Measurements from ENCODE around the gene RPTOR.

RPTOR gene

DNA sequence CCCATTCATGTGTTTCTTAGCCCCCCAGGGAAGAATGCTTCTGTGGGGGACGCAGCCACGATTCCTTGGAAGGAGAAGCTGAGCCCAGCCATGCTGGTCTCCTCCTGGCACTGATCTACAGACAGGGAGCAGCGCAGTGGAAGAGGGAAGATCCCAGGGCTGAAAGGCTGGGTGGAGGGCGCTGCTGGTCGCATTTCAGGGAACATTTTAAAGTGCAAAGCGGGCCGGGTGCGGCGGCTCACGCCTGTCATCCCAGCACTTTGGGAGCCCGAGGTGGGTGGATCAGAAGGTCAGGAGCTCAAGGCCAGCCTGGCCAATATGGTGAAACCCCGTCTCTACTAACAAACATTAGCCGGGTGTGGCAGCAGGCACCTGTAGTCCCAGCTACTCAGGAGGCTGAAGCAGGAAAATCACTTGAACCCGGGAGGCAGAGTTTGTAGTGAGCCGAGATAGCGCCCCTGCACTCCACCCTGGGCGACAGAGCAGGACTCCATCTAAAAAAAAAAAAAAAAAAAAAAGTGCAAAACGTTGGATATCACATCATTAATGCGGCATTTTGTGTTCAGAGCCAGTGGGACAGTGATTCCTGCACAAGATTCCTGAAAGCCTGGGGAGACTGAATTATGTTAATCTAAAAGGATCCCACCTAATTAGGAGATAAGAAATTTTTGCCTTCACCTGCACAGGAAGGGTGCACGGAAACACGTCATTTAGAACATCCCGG is 446.4 kb downstream of the RPTOR start:
- no peak for DNase-seq

DNA sequence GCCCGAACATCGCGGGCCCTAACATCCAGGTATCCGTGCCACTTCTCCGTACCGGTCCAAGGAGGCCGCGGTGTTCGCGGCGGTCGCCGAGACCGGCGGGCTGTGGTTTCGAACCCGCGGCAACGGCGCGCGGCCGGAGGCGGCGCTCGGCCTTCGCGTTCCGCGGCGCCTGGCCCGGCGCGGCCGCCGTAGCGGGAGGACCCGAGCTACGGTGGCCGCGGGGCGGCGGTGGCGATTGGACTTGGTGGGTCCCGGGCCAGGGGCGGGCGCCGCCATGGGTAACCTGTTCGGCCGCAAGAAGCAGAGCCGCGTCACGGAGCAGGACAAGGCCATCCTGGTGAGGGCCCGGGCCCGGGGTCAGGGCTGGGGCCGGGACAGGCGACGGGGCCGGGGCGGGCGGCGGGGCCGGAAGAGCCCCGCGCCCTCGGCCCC is 447.0 kb downstream of the RPTOR start, which contains the start of gene CHMP6:
TSS of gene CHMP6 (plus strand) at position 197 of the 432 bp plus-strand sequence. CDS start at position 275, 78 bp downstream.
- peak; percentile 37 to 83 for DNase-seq

DNA sequence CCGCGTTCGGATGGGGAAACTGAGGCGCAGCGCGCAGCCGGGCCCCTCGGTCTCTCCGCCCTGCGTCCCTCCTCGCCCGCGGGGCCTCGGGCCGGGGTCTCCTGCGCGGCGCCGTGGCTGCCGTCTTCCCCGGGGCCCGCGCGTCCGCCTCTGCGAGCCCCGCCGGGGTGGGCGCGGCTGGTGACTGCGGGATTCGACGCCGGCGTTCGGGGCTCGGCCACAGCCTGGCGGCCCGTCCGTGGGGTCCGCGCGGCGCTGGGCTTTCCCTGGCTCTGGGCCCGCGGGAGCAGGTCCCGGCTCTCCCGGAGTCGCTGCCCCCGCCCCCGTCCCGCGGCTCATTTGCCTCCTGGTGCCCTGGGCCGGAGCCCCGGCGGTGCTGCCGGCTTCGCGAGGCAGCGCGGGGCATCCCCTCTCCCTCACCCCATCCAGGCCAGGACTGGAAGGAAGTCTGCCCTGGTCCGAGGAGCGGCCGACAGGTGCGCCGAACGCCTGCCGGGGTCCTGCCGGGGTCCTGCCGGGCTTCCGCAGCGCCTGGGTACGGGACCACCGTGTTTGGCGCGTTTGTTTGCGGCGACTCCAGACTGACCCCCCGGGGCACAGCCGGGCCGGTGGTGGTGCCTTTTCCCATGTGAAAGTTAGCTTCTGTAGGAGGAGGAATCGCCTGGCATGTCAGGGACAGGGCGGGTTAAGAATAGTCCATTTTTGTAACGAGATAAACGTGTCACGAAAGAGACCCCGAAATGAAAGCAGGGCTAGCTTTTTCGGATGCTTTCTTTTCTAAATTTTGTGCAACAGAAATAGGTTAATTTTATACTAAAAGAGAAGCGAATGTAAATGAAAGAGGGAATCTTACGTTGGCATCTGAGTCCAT is 447.7 kb downstream of the RPTOR start:
- DNase-seq, result no peak

DNA sequence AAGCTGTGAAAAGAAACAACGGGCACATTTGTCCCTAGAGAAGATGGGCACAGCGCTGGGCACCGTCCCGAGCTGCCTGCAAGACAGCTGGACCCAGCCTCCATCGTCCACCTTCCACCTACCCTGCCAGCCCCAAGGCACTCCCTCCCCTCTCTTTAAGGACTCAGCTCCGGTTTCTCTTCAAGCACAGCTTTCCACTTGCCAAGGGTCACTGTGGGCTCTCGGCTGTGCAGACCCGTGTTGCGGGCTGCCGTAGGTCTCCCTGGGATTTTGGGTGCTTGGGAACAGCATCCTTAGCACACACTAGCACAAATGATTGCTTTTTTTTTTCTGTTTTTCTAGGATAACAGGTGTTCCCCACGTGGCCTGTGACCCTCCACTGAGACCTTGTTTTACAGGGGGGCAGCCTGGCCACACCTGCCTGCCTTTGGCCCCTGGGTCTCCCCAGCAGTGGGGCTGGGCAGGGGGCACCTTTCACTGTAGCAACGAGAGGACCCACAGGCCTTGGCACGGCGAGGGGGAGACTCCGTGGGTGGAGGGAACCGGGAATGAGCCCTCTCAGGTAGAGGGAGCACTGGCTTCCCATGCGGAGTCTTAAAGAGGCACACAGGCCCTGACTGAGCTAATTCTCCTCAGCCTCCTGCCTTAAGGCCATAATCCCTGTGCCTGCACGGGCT is 448.4 kb downstream of the RPTOR start:
- DNase-seq, result no peak

DNA sequence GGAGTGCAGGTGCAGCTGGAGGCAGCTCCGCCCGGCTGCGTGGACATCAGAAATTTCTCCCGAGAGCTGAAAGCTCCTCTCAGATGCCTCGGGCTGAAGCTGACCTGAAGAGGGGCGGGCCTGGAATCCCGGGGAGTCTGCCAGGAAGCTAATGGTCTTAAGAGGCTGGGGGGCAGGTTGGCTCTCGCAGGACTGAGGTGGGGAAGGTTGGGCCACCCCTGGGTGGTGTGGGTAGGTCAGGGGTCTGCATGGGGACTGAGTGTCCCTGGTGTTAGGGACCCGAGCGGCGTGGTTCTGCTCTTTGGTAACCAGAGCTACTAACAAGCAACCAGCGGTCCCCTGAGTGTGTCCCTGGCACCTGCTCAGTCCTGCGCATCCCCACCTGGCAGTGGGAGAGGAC is 450.5 kb downstream of the RPTOR start:
- no peak for DNase-seq

DNA sequence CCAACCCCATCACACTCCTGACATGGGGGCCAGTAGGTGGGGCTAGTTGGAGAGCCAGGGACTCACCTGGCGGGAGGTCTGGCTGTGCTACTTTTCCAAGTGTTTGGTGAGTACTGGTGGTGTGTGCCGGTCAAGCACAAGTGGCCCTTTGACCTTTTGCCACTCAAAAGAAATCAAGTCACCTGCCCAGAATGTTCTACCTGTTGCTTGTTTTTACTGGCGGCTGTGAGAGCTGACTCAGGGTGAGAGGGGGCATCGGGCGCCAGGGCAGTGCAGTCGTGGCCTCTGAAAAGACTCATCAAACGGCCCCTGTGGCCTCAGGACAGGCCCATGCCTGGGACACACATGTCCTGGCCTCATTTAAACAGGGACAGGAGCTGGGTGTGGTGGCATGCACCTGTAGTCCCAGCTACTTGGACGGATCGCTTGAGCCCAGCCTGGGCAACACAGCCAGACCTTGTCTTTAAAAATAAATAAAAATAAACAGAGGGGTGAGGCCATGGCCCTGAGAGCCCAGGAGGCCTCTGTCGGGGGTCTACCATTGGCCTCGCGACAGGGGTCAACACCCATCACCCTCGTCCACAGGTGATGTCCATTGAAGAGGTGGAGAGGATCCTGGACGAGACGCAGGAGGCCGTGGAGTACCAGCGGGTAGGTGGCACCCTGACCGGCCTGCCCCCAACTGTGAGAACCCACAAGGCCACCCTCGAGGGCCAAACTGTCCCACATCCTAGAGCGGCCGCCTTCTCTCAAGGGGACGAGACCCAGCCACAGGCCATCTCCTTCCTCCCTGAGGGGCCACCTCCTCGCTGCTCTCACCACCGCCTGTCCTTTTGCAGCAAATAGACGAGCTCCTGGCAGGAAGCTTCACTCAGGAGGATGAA is 452.0 kb downstream of the RPTOR start:
- DNase-seq, result no peak

DNA sequence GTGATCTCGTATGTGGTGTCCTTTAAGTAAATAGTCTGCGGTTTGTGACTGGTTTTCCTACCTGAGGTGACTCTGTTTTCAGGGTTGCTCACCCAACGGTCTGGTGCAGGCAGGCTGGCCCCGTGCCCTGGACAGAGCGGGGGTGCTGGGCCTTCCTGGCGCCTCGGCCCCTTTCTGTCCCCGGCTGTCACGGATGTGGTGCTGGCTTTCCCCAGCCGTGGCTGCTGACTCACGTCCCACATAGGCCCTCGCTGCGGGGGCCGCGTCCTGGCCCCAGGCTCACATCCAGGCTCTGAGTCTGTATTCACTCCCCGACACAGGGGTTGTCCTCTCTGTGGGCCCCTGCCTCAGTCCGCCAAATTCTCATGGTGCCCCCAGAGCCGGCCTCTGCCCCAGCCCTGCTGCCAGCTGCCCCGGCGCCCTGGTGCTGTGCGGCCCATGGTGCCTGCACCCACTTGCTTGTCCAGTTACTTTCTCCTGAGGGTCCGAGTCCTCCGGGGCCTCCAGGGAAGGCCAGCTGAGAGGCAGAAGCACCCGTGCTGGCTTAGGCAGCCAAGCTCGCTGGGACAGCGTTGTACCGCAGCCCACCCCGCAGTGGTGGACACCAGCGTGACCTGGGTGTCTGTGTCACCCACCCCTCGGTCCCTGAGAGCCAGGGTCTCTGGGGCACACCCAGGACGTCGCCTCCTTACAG is 452.9 kb downstream of the RPTOR start:
- no peak for DNase-seq

DNA sequence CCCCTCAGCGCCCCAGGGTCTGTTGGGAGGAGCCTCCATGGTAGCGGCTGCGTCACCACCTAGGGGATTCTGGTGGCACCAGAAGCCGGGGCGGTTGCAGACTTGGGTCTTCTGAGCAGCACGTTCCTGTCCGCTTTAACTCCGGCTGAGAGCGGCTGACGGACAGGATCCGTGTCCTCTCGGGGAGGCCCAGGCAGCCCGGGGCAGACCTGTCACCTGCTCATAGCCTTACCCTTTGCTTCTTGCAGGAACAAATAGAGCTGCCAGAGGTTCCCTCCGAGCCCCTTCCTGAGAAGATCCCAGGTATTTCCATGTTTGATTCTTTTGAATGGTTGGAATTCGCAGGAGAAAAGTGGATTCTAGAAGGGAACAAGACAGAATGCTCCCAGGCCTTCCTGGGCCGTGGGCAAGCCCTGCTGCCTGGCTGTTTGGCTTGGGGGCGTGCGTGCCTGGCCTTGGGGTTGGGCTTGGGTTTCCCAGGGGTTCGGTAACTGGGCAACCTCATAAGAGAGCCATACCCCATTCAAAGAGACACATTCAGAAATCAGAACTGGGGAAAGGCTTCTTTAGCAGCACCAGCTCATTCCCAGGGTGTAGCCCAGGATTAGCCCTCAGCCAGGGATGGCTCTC is 453.6 kb downstream of the RPTOR start:
- no peak for DNase-seq

DNA sequence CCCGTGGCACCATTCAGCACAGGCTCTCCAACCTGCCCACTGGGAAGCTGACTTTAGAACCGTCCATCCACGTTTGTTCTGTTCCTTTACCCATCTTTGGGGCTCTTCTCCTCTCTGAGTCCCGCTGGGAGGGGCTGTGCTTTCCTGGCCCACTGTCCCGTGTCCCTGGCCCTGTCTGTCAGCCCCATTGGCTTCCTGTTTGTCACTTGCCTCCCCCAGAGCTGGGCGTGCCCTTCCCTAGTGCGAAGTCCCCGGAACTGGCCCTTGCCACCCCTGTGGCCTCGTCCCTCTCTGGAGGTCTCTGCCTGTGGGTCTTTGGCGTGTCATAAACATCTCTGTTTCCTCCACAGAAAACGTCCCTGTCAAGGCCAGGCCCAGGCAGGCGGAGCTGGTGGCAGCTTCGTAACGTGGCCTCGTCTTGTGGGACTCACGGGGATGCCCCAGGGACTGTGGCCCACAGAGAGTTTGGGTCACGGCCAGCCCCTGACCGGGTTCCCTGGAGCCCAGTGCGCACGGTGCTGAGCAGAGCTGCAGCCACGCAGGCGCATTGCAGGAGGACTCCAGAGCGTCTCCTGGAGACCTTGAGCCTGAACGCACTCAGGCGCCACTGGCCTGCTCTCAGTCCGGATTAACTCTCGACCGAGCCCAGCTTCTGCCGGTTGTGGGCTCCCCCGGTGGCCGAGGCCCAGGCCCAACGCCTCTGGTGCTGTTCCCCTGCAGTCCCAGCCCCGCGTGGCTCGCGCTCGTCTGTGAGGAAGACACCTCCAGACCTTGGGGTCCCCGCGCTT is 454.3 kb downstream of the RPTOR start:
- DNase-seq, result no peak

DNA sequence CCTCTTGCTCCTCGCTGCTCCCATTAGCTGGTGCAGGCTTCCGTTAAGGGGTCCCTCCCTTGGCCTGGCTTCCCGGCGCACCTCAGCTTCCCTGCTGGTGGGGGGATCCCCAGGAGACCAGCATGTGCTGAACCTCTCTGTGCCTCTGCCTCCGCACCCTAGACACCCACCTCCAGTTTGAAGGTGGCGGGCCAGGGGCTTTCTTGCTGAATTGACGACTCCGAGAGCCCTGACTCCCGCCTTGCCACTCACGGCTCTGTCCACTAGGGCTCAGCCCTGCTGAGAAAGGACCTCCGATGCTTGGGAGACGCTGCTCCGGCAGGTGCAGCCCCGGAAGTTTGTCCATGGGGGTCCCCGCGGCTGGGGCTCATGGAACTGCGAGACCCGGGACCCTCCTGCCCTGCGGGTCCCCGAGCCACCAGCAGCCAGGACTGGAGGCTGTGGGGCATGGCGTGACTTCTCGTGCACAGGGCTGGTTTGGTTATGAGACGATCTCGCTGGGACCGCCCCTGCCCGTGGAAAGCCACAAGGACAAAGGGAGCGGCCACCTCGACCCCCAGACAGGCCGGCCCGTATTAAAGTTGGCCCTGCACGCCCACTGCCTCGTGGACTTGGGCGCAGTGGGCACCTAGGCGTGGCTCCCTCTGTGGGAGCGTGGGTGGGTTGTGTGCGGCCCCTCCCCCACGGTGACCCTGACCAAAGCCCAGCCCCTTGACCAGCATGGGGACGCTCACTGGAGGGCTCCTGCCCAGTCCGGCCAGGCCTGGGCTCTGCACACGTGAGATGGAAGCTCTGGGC is 455.1 kb downstream of the RPTOR start:
- no peak for DNase-seq

DNA sequence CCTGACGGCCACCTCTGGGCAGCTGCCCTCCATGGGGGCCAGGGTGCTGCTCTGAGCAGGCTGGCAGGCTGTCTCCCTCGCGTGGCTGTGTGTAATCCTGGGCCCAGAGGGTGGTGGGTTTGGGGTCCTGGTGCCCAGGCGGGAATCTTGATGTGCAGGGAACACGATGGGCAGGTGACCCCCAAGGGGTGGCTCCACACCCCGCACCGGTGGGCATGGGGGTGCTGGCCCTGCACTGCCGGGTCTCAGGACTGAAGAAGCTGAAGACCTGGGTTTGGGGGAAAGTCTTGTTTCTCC is 455.6 kb downstream of the RPTOR start:
- no peak for DNase-seq

DNA sequence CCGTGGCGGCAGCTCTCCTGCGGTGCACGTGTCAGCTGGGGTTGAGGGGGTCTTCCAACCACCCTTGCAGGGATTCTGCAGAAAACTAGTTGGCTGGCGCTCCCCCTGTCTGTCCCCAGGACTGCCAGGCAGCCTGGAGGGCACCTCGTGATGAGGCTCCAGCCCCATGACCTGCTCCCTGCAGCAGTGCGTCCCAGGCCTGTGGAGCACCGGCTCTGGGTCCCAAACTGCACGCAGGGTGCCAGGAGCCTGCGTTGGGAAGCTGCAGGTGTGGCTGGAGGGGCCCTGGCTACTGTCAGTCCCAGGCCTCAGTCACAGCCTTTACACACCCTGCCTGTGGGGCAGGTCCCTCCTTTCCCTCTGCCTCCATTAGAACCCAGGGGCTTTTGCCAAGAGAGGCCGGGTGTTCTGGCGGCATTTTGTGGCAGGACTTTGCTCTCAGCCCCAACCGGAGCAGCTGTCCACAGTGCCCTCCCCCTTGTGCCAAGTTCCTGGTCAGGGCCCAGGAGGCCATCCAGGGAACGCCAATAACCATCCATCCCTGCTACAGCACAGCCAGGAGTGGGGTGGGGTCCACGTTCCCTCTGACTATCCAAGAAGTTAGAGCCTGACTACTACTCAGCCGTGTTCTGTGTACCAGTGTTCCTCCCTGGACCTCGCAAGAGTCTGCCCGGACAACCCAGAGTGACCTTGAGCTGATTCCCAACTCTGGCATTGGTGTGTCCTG is 456.2 kb downstream of the RPTOR start:
- no peak for DNase-seq

DNA sequence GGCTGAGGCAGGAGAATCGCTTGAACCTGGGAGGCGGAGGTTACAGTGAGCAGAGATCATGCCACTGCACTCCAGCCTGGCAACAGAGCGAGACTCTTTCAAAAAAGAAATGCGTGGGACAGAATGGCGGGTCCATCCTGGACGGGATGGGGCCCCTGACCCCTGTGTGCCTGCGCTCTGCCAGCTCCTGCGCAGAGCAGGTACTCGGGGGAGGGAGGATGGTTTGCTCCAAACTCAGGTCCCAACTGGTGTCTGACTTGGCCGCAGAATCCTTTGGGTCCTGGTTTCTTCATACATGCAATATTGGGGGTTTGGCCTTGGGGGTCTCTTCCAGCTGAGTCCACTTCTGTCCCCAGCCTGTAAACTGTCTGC is 457.4 kb downstream of the RPTOR start:
- no peak for DNase-seq

DNA sequence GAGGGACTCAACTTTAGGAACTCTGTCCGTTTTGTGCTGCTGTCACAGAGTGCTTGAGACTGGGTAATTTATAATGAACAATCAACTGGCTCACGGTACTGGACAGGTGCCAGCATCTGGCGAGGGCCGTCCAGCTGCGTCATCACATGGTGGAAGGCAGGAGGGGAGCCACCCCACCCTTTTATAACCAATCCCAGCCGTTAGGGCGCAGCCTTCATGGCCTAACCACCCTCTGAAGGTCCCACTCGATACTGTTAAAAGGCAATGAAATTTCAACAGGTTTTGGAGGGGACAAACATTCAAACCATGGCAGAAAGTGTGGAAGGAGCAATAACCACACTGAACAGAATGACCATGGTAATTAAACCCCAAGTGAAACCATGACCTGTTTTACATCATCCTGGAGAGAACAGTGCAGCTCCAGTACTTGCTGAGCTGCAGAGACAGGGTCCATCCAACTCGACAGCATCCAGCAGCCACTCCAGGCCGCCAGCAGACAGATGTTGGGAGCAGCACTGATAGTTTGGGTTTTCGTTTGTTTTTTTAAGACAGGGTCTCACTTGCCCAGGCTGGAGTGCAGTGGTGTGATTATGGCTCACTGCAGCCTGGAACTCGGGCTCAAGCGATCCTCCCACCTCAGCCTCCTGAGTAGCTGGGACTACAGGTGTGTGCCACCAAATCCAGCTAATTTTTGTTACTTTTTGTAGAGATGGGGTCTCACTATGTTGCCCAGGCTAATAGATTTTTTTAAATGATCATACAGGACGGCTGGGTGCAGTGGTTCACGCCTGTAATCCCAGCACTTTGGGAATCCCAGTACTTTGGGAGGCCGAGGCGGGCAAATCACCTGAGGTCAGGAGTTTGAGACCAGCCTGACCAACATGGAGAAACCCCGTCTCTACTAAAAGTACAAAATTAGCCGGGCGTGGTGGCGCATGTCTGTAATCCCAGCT is 458.0 kb downstream of the RPTOR start:
- no peak for DNase-seq

DNA sequence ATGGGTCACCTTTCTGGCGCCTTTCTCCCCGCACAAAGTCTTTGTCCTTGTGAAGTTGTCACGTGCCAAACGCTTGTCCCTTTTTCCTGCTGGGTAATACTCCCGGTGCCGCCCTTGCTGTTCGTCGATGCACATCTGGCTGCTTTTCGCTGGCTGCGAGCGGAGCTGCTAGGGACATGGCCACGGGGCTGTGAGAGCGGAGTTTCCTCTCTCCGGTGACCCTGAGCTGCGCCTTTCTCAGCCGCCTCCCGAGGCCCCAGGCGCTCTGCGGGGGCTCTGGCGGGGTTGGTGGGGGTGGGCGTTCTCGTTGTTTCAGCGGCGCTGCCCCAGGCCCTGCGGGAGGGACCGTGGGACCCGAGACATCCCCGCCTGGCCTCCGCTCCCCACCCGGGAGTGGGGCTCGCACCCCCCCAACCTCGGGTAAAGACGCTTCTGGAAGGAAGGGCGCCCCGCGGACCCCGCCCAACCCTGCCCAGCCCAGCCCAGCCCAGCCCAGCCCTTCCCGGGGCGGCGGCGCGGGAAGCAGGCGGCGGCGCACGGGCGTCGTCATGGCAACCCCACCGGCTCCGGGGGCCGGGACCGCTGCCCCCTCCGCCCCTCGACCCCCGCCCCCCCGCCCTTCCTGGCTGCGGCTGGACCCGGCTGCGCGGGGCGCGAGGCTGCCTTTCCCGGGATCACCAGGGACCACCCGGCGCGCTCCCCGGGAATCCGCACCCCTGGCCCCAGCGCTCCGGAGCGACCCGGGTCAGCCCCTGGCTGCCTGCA is 459.3 kb downstream of the RPTOR start:
- DNase-seq, result no peak

DNA sequence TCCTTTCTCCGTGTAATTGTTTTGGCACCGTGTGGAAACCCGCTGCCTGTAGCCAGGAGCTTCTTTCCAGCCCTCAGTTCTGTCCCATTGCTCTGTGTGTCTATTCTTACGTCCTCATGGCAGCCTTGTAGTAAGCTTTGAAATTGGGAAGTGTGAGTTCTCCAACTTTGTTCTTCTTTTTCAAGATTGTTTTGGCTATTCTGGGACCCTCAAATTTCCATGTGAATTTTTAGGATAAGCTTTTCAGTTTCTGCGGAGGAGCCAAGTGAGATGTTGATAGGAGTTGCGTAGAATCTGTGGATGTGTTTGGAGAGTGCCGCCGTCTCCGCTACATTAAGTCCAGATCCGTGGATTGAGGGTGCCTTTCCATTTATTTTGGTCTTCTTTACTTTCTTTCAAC is 462.3 kb downstream of the RPTOR start:
- DNase-seq, result no peak

DNA sequence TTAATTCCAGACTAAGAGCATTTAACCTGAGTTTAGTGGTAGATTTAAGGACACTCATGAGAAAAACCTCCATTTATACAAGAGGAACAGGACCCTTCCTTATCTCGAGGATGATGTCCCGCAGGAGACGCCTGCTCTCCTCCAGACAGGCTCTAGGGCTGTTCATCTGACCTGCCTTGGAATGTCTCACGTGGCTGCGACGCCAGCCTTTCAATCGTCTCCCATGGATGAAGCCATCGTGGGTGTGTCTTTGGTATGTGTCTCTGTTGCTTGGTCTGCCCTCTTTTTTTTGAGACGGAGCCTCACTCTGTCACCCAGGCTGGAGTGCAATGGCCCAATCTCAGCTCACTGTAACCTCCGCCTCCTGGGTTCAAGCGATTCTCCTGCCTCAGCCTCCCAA is 463.5 kb downstream of the RPTOR start:
- no peak for DNase-seq
